H1 (cell line): ENCODE results near the gene ATG2B. TPM values are rescaled to one million over a fixed set of nuclear protein-coding genes. Genes with fewer than 3 reads are reported as not detected.

Experiments used
- EP300 ChIP-seq, 2 experiments: IDR thresholded peaks; 1 replicate in 1 of 2; 2 replicates in 1 of 2; pipeline ENCODE4 v1.6.1; 2011 to 2012; ENCODE audit warnings: low read depth in 2 of 2, low read length in 2 of 2, mild to moderate bottlenecking in 2 of 2, borderline replicate concordance in 1 of 2, inconsistent platforms in 1 of 2, moderate library complexity in 1 of 2
- JUN ChIP-seq: IDR thresholded peaks from 2 replicates; pipeline ENCODE4 v1.6.1; 2011; ENCODE audit warnings: low read depth, mild to moderate bottlenecking, improper control_type of control experiment, low read length
- JUND ChIP-seq: IDR thresholded peaks from 2 replicates; pipeline ENCODE4 v1.6.1; 2011; ENCODE audit warnings: mild to moderate bottlenecking, improper control_type of control experiment, low read length
- POLR2A ChIP-seq, 2 experiments: IDR thresholded peaks; 1 replicate in 1 of 2; 2 replicates in 1 of 2; pipeline ENCODE4 v1.6.1; 2011; ENCODE audit warnings: low read depth in 2 of 2, low read length in 2 of 2, mild to moderate bottlenecking in 2 of 2; ENCODE audit errors: control extremely low read depth in 1 of 2
- POLR2AphosphoS5 ChIP-seq: IDR thresholded peaks from 2 replicates; pipeline ENCODE4 v1.6.1; 2011; ENCODE audit warnings: low read depth, low read length
- RAD21 ChIP-seq, 2 experiments: IDR thresholded peaks in 1 of 2; conservative IDR thresholded peaks in 1 of 2; 2 replicates each; pipeline ENCODE4 v1.6.1; 2011; ENCODE audit warnings: low read depth in 2 of 2, low read length in 2 of 2, improper control_type of control experiment in 1 of 2, inconsistent platforms in 1 of 2, mild to moderate bottlenecking in 1 of 2, moderate library complexity in 1 of 2
- RXRA ChIP-seq: IDR thresholded peaks from 2 replicates; pipeline ENCODE4 v1.6.1; 2011; ENCODE audit warnings: low read depth, mild to moderate bottlenecking, low read length, moderate library complexity; ENCODE audit not compliant: insufficient read depth
- SIN3A ChIP-seq, 2 experiments: IDR thresholded peaks in 1 of 2; conservative IDR thresholded peaks in 1 of 2; 2 replicates each; pipeline ENCODE4 v1.6.1; 2011 to 2012; ENCODE audit warnings: low read length in 2 of 2, improper control_type of control experiment in 1 of 2, low read depth in 1 of 2, mild to moderate bottlenecking in 1 of 2
- TAF1 ChIP-seq: IDR thresholded peaks from 2 replicates; pipeline ENCODE4 v1.6.1; 2011; ENCODE audit warnings: mild to moderate bottlenecking, low read depth, low read length
- polyA plus RNA-seq, 7 experiments: library from polyadenylated mRNA; depleted of rRNA in 3 of 7; stranded (reverse) in 5 of 7; unstranded in 2 of 7; fragments of >200 nt in 5 of 7; fragments of 200-250 nt in 2 of 7; gene quantifications; 1 replicate in 5 of 7; 2 replicates in 1 of 7; 4 replicates in 1 of 7; pipeline versions ENCODE4 v1.2.1 to v1.2.3, GENCODE V29; 2011 to 2013; ENCODE audit warnings: missing spikeins in 2 of 7, mixed read lengths in 2 of 7
- total RNA-seq: library from RNA; stranded (reverse); fragmentation: NEBNext Ultra II Directional; extraction: Animal tissue kit (Norgen Biotek cat#: 25700); gene quantifications from 2 replicates; pipeline ENCODE4 v1.2.1, GENCODE V29; 2021
- TF ChIP-seq, protein P1 (sequence below): IDR thresholded peaks from 2 replicates; pipeline ENCODE4 v1.6.1; 2012; ENCODE audit warnings: inconsistent platforms
- TF ChIP-seq, protein P2 (sequence below): IDR thresholded peaks from 2 replicates; pipeline ENCODE4 v1.6.1; 2011; ENCODE audit warnings: low read depth, mild to moderate bottlenecking, low read length; ENCODE audit not compliant: insufficient read depth

ATG2B gene
- total and polyA plus RNA-seq, 2 of the 8 experiments (the other 6 are each of a cell fraction or from before 2014, with no cell fraction given) = 4.6 to 14.4 TPM

DNA sequence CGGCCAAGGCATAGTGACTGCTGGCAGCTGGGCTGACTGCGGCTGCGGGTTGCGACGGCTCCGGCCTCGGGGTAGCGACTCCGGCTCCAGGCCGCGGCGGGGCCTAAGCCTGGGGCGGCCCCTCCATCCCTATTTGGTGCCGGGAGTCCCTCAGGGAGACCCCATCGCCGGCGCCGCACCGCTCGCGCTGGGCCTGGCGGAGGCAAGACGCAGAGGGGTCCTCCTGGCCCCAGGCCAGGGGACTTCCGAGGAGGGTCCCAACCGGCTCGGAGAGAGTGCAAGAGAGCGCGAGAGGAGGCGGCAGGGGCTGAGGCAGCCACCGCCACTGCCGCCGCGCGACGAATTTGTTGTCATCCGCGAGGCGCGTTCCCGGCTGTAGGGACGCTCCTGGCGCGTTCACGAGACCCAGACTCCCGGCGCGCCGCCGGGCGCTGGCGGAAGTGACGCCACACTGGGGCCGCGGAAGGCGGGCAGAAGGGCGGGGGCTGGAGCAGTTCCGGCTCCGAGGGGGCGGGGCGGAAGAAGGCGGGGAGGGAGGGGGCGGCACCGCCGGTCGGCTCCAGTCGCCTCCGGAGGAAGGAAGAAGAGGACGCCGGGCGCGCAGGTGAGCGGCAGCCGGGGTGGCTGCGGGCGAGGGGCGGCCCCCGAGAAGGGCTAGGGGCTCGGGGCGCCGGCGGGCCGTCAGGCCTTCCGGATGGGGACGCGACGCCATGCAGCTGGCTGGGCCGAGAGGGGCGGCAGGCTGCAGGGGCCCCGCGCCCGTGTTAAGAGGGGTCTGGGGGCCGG lies at the start of gene ATG2B, which contains the start of gene GSKIP (continued):
- TF ChIP-seq POLR2A (IDR thresholded peaks at IDR 0.05; ENCODE audit: control extremely low read depth in 1 of 2, low read depth in 2 of 2, low read length in 2 of 2) (peak; percentile 75 to 83), JUND (no peak), JUN (no peak), POLR2AphosphoS5 (peak; percentile 61), TAF1 (peak; percentile 80), RAD21 (IDR thresholded peaks at IDR 0.05 in 1 of 2, conservative IDR thresholded peaks at IDR 0.05 in 1 of 2; ENCODE audit: low read depth in 2 of 2, low read length in 2 of 2) (no peak), RXRA (no peak), SIN3A (conservative IDR thresholded peaks at IDR 0.05 in 1 of 2, IDR thresholded peaks at IDR 0.05 in 1 of 2; ENCODE audit: low read depth in 1 of 2, low read length in 2 of 2) (0 out of 4 replicates have a peak, but pooled peaks of 1 of the 2 experiments have one; percentile 27), EP300 (IDR thresholded peaks at IDR 0.05; ENCODE audit: borderline replicate concordance in 1 of 2, low read depth in 2 of 2, low read length in 2 of 2) (0 out of 3 replicates have a peak, but pooled peaks of 1 of the 2 experiments have one; percentile 2)
- TF ChIP-seq, protein P1, sequence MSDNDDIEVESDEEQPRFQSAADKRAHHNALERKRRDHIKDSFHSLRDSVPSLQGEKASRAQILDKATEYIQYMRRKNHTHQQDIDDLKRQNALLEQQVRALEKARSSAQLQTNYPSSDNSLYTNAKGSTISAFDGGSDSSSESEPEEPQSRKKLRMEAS = peak; percentile 40; the same call in 1 of the 2 replicates
- TF ChIP-seq, protein P2, sequence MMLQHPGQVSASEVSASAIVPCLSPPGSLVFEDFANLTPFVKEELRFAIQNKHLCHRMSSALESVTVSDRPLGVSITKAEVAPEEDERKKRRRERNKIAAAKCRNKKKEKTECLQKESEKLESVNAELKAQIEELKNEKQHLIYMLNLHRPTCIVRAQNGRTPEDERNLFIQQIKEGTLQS = 0 out of 2 replicates have a peak, but pooled peaks have one; percentile 40
